ENCODE data around the gene PRRX1.
A peak's percentile ranks its signal among the peaks of the same experiment; 100 is the strongest.

The PRRX1 gene

DNA sequence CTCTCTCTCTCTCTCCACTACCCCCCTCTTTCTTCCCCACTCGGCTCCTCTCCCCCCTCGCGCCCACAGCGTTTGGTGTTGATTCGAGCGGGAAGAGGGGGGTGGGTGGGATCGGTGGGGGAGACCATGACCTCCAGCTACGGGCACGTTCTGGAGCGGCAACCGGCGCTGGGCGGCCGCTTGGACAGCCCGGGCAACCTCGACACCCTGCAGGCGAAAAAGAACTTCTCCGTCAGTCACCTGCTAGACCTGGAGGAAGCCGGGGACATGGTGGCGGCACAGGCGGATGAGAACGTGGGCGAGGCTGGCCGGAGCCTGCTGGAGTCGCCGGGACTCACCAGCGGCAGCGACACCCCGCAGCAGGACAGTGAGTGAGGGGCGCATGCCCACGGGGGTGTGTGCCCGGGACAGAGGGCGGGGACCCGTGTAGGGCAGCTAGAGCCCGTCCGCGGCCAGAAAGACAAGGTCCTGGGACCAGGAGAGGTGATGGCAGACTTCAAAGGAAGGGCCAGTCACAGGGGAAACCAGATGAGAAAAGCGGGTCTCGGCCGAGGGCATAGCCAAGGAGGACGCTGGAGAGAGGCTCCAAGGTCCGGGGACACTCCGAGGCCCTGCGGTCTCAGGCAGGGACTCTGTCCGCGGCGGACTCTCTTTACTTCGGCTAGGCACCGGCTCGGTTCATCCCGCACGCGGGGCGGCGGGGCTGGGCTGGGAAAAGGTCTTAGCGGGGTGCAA, at the start of gene PRRX1:
TSS of gene PRRX1 (plus strand) at position 39 of the 735 bp plus-strand sequence. CDS start at position 127, 88 bp downstream.
- TF ChIP-seq, protein P1, sequence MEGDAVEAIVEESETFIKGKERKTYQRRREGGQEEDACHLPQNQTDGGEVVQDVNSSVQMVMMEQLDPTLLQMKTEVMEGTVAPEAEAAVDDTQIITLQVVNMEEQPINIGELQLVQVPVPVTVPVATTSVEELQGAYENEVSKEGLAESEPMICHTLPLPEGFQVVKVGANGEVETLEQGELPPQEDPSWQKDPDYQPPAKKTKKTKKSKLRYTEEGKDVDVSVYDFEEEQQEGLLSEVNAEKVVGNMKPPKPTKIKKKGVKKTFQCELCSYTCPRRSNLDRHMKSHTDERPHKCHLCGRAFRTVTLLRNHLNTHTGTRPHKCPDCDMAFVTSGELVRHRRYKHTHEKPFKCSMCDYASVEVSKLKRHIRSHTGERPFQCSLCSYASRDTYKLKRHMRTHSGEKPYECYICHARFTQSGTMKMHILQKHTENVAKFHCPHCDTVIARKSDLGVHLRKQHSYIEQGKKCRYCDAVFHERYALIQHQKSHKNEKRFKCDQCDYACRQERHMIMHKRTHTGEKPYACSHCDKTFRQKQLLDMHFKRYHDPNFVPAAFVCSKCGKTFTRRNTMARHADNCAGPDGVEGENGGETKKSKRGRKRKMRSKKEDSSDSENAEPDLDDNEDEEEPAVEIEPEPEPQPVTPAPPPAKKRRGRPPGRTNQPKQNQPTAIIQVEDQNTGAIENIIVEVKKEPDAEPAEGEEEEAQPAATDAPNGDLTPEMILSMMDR (IDR thresholded peaks at IDR 0.05; ENCODE audit: low read depth, low read length) = no peak
- no peak for DNase-seq (ENCODE audit: extremely low read depth, low read depth)

DNA sequence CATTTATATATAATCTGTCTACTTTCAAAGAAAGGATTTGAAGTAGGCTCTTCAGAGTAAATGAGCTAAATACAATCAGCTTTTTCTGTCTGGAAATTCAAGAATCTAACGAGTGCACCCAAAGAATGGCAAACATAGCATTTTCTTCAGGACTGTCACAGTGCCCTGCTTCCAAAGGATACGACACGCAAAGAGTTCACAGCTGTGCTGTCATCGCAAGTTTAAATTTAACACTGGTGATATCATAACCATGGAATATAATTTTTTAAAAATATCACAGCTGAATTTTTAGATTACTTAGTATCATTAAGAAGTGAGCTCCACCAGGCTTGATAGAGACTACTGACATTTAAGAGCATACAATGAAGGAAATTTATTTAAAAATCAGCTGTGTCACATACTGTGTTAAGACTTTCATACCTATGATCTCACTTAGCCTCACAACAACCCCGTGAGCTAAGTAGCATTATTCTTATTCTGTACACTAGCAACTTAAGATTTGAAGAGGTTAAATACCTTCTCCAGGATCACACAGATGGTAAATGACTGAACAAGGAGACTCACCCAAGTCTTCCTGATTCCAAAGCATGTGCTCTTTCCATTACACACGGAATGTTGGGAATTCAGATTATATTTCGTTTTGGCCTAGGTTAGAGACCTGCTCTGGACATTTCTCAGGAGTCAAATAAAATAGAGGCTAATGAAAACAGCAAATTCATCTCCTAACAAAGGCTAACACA, 46.2 kb upstream of the PRRX1 start:
- TF ChIP-seq, protein P1 (IDR thresholded peaks at IDR 0.05; ENCODE audit: low read depth, low read length) = no peak
- no peak for DNase-seq (ENCODE audit: extremely low read depth, low read depth)

DNA sequence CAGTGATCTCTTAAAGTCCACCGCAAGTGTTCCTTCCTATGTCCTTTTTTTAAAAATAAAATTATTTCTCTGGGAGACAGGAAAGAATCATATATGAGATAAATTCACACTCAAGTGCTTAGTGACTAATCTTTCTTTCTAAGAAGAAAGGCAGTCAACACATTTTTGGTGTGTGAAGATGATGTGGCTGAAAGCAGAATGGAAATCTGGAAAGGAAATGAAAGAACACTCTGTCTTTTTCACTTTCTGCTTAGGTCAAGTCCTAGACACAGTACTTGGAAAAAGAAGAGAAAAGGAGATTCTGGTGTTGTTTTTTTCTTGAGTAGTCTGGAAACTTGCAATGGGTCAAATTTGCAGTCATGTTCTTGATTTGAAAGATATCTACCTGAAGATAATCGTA, 45.5 kb upstream of the PRRX1 start:
- no peak for DNase-seq (ENCODE audit: extremely low read depth, low read depth)
- TF ChIP-seq, protein P1 (IDR thresholded peaks at IDR 0.05; ENCODE audit: low read depth, low read length) = no peak

DNA sequence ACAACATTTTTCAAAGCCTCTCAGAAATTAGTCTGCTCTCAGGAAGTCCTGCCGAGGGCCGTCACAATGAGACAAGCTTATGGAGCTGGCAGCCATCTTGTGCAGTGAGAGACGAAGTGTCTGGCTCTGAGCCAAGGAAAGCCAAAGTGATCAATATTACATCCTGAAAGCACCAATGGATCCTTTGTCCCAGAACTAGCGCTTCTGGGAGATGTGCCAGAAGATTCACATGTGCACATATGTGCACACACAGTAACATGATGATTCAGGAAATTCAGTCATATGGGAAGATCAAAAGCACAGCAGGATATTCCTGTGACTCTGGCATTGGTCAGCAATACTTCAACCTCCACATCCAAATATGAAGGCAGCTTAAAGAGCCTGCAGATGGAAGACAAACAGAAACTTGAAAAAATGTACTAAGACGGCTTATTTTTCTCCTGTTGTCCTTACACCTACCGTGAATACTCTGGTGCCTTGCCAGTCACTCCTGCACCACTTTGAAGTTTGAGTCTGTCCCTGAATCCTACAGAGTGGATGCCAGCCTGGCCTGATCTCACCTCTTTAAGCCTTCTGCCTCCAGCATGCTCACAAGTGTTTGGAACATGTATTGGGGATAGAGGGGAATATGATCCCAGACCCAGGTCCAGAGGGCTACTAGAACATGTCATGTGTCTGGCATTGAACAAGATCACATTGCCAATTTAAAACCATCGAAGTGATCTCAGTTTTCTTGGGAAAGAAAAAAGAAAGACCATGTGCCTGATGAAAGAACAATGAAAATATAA, 44.5 kb upstream of the PRRX1 start:
- DNase-seq (ENCODE audit: extremely low read depth, low read depth) = no peak
- TF ChIP-seq, protein P1 (IDR thresholded peaks at IDR 0.05; ENCODE audit: low read depth, low read length) = no peak

DNA sequence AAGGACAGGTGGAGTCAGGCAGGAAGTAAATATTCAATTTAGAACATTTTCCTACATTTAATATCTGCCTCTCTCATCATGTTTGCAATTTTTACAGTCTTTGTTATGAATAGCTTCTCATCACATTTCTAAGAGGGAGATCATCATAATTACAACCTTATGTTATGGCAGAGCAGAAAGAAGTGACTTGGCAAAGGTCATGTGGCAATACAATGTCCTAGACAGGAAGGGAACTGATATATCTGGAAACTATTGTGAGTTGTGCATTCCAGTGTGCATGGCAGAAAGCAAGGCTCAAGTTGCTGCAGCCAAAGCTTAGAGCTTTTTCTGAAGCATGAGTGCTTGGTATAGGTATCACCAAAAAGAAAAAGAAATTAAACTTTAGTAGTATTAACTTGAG, 43.8 kb upstream of the PRRX1 start:
- TF ChIP-seq, protein P1 (IDR thresholded peaks at IDR 0.05; ENCODE audit: low read depth, low read length) = no peak
- DNase-seq (ENCODE audit: extremely low read depth, low read depth) = peak; percentile 64

DNA sequence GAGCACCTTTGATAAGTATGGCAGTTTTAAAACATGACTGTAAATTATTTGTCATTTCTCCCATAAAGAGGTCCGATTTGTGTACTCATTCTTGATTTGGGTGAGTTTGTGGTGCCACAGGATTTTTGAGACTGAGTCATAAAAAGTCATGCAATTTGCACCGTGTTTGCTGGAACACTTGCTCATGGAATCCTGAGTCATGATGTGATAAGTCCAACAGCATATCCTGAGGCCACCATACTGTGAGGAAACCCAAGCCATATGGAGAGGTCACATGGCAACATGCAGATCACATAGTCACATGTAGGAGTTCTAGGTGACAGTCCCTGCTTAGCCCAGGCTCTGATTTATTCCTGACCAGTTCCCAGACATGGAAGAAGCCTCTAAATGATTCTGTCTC, 40.8 kb upstream of the PRRX1 start:
- DNase-seq (ENCODE audit: extremely low read depth, low read depth) = peak; percentile 63

More for the DNA sequence above, 40.8 kb upstream of the PRRX1 start:
- TF ChIP-seq, protein P1 (IDR thresholded peaks at IDR 0.05; ENCODE audit: low read depth, low read length) = no peak
